ENCODE measurements around the gene PKLR.

Gene PKLR

DNA sequence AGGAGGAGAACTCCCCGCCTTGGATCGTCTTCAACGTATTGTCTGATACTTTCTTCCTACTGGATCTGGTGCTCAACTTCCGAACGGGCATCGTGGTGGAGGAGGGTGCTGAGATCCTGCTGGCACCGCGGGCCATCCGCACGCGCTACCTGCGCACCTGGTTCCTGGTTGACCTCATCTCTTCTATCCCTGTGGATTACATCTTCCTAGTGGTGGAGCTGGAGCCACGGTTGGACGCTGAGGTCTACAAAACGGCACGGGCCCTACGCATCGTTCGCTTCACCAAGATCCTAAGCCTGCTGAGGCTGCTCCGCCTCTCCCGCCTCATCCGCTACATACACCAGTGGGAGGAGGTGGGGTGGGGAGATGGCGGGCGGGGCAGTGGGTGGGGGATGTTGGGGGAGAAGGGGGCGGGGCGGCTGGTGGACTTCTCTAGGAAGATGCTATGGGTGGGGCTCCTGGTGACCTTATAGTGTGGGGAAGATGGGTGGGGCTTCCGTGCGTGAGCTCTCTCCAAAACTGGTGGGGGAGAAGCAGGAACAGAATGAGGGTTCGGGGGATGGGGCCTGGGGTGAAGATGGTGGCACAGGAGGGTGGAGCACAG, 18.6 kb downstream of the PKLR start:
- Histone ChIP-seq H3K4me1 (ENCODE audit: control insufficient read depth in 1 of 2, insufficient read depth in 1 of 2, low read depth in 1 of 2, low read length in 1 of 2) (peaks cover 6 to 8% of the 10 kb centered on the region in 2 experiments), H3K36me3 (no peaks in the 10 kb centered on the region), H3K27me3 (peaks cover 24% of the 10 kb centered on the region), H3K4me3 (ENCODE audit: low read depth in 1 of 2, low read length in 1 of 2) (no peak overlapping the region), H3K27ac (no peak overlapping the region), H3K9me3 (no peaks in the 10 kb centered on the region)
- TF ChIP-seq, protein P1, sequence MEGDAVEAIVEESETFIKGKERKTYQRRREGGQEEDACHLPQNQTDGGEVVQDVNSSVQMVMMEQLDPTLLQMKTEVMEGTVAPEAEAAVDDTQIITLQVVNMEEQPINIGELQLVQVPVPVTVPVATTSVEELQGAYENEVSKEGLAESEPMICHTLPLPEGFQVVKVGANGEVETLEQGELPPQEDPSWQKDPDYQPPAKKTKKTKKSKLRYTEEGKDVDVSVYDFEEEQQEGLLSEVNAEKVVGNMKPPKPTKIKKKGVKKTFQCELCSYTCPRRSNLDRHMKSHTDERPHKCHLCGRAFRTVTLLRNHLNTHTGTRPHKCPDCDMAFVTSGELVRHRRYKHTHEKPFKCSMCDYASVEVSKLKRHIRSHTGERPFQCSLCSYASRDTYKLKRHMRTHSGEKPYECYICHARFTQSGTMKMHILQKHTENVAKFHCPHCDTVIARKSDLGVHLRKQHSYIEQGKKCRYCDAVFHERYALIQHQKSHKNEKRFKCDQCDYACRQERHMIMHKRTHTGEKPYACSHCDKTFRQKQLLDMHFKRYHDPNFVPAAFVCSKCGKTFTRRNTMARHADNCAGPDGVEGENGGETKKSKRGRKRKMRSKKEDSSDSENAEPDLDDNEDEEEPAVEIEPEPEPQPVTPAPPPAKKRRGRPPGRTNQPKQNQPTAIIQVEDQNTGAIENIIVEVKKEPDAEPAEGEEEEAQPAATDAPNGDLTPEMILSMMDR (IDR thresholded peaks at IDR 0.05) = no peak

DNA sequence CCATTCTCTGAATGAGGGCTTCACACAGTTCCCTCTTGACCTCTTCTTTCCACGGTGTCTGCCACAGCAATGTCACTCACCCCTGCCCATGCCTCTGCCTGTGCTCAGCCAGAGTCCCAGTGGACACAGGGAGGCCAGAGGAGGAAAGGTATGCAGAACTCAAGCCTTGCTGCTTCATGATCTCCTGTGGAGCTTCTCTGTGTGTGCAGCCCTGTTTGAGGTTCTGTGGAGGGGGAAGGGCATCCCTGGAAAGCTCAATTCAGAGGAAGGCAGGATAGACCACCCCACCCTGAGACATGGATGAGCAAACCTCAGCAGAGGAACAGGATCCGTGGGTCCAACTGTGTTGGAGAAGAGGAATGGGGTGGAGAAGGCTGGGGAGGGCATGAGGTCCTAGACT, 22.0 kb downstream of the PKLR start:
- H3K4me1 ChIP-seq (ENCODE audit: control insufficient read depth in 1 of 2, insufficient read depth in 1 of 2, low read depth in 1 of 2, low read length in 1 of 2) = peaks cover 15 to 18% of the 10 kb centered on the region in 2 experiments
- H3K27ac ChIP-seq = no peak overlapping the region
- no peaks in the 10 kb centered on the region for H3K36me3 ChIP-seq
- no peak overlapping the region for H3K4me3 ChIP-seq (ENCODE audit: low read depth in 1 of 2, low read length in 1 of 2)
- H3K27me3 ChIP-seq = peaks cover 31% of the 10 kb centered on the region
- no peaks in the 10 kb centered on the region for H3K9me3 ChIP-seq
- TF ChIP-seq, protein P1 (IDR thresholded peaks at IDR 0.05) = no peak

DNA sequence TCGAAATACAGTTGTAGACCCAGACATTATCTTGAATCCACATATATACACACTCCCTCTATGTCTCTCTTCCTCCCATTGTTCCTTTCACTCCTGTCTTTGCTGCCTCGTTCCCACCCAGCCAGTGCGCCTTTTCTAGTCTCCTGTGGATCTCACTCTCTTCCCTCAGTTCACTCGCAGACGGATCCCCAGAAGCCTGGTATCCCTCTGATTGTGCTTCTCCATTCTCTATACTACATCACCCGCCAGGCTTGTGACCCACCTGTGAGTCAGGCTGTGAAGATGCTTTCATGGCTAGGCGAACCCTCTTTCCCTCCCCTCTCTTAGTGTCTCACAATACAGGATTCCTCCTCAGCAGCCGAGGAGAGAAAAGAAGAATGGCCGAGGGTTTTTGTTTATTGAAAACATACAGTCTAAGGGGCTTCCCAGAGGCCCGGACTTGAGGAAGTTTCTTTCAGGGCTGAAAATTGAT, 22.5 kb downstream of the PKLR start:
- TF ChIP-seq, protein P1 (IDR thresholded peaks at IDR 0.05) = no peak
- no peak overlapping the region for H3K27ac ChIP-seq
- H3K27me3 ChIP-seq = peaks cover 31% of the 10 kb centered on the region
- no peak overlapping the region for H3K4me3 ChIP-seq (ENCODE audit: low read depth in 1 of 2, low read length in 1 of 2)
- H3K9me3 ChIP-seq = no peaks in the 10 kb centered on the region
- H3K4me1 ChIP-seq (ENCODE audit: control insufficient read depth in 1 of 2, insufficient read depth in 1 of 2, low read depth in 1 of 2, low read length in 1 of 2) = peaks cover 18 to 21% of the 10 kb centered on the region in 2 experiments
- no peaks in the 10 kb centered on the region for H3K36me3 ChIP-seq

DNA sequence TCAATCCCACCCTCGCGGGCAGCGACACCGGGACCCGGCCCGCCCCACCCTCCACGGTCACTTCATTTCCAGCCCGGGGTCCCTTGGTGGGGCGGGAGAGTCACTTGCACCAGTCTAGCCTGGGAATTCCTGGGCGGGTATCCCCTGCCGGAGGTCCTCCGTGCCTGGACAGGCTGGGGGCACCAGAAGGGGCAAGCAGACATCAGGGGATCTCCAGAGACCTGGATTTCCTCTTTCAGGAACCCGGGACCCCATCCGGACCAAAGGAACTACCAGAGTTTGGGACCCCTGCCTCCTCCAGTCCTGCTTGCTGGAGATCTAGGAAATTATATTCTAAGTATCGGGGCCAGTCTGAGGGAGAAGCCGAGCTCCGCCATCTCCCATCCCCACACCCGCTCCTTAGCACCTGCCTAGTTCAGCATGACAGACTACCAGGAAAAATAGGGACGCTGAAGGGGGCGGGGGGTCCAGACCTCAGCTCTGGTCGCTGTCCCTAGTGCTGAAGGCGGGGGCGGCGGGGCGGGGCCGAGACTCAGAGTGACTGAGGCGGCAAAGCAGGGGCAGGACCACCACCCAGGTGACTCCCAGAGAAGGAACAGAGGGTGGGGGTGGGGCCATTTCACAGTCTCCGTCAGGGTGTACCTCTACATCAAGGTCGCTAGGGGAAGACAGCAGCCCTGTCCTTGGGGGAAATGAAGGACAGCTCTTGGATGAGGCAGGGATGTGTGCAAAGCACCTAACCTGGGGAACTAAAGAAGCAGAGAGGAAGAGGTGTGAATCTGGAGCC, 23.1 kb downstream of the PKLR start:
- TF ChIP-seq, protein P1 (IDR thresholded peaks at IDR 0.05) = no peak
- H3K4me1 ChIP-seq (ENCODE audit: control insufficient read depth in 1 of 2, insufficient read depth in 1 of 2, low read depth in 1 of 2, low read length in 1 of 2) = peaks cover 22 to 25% of the 10 kb centered on the region in 2 experiments
- H3K27me3 ChIP-seq = peaks cover 31% of the 10 kb centered on the region
- H3K4me3 ChIP-seq (ENCODE audit: low read depth in 1 of 2, low read length in 1 of 2) = peak overlapping the region; percentile 62 to 71
- H3K36me3 ChIP-seq = no peaks in the 10 kb centered on the region
- H3K27ac ChIP-seq = no peak overlapping the region
- no peaks in the 10 kb centered on the region for H3K9me3 ChIP-seq

DNA sequence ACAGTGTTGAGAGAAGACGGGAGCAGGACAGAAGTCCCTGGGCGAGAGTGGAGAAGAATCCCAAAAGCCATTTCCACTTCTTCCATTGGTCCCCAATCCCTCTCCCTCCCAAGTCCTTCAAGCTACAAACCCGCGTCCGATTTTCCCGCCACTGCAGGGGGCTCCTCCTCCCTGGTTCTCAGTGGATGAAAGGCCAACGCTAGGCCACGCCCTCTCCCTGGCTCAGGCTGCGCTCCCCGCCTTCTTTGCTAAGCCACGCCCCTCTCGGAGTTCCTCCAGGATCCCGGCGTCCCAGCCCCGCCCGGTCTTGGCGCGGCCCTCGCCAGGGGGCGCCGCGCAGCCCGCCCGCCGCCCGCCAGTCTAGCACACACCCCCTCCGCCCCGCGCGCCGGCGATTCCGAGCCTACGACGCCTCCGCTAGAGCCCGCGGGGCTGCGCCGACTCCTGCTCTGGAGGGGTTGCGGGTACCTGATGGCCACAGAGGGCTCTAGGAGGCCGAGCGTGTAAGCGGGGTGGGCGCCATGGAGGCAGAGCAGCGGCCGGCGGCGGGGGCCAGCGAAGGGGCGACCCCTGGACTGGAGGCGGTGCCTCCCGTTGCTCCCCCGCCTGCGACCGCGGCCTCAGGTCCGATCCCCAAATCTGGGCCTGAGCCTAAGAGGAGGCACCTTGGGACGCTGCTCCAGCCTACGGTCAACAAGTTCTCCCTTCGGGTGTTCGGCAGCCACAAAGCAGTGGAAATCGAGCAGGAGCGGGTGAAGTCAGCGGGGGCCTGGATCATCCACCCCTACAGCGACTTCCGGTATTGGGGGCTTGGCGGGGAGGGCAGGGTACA, 24.0 kb downstream of the PKLR start, which contains the start of gene HCN3:
Gene HCN3 (plus strand): TSS at position 394 of the 832 bp plus-strand sequence. CDS start 128 bp downstream, at position 522.
- Histone ChIP-seq H3K9me3 (no peaks in the 10 kb centered on the region), H3K4me3 (ENCODE audit: low read depth in 1 of 2, low read length in 1 of 2) (peak within 1 kb of the TSS; percentile 62 to 71), H3K4me1 (ENCODE audit: control insufficient read depth in 1 of 2, insufficient read depth in 1 of 2, low read depth in 1 of 2, low read length in 1 of 2) (peaks cover 28 to 32% of the 10 kb centered on the region in 2 experiments), H3K27me3 (peaks cover 31% of the 10 kb centered on the region), H3K36me3 (no peaks in the 10 kb centered on the region), H3K27ac (peak within 1 kb of the TSS; percentile 35)
- TF ChIP-seq, protein P1 (IDR thresholded peaks at IDR 0.05) = peak; percentile 68

Data from neutrophil (primary cell).